Smooth muscle cell (in vitro differentiated cells): ENCODE measurements around the gene TNS3. TPM values are rescaled to one million over a fixed set of nuclear protein-coding genes. Genes with fewer than 3 reads are reported as not detected.

Source experiments
- DNase-seq: peaks from one replicate; lab custom pipeline; 2025; ENCODE audit not compliant: unreplicated experiment; lab: John Stamatoyannopoulos, UW
- H2AFZ ChIP-seq: fragments of 200-600 bp; sonication (generic); 2 replicates; pipeline ENCODE4 v1.6.0; 2016; ENCODE audit warnings: antibody characterized with exemption, low read depth, mild to moderate bottlenecking
- H3F3A ChIP-seq: fragments of 200-600 bp; sonication (generic); 2 replicates; pipeline ENCODE4 v1.6.0; 2017; ENCODE audit warnings: antibody characterized with exemption, low read depth
- H3K27ac ChIP-seq: fragments of 200-600 bp; sonication (generic); 2 replicates; pipeline ENCODE4 v1.5.1; 2016; ENCODE audit warnings: low read depth, mild to moderate bottlenecking
- H3K27me3 ChIP-seq: fragments of 200-600 bp; sonication (generic); 2 replicates; pipeline ENCODE4 v1.6.1; 2016; ENCODE audit warnings: low read depth, mild to moderate bottlenecking
- H3K36me3 ChIP-seq: fragments of 200-600 bp; sonication (generic); 2 replicates; pipeline ENCODE4 v1.5.1; 2016; ENCODE audit warnings: low read depth
- H3K4me1 ChIP-seq: fragments of 200-600 bp; sonication (generic); 2 replicates; pipeline ENCODE4 v1.5.1; 2016; ENCODE audit warnings: low read depth
- H3K4me2 ChIP-seq: fragments of 200-600 bp; sonication (generic); 2 replicates; pipeline ENCODE4 v1.6.0; 2016; ENCODE audit warnings: mild to moderate bottlenecking
- H3K4me3 ChIP-seq: fragments of 200-600 bp; sonication (generic); 2 replicates; pipeline ENCODE4 v1.5.1; 2016; ENCODE audit warnings: mild to moderate bottlenecking
- H3K79me2 ChIP-seq: fragments of 200-600 bp; sonication (generic); 2 replicates; pipeline ENCODE4 v1.6.0; 2016; ENCODE audit warnings: low read depth, mild to moderate bottlenecking
- H3K9ac ChIP-seq: fragments of 200-600 bp; sonication (generic); 2 replicates; pipeline ENCODE4 v1.6.0; 2016; ENCODE audit warnings: low read depth
- H3K9me3 ChIP-seq: fragments of 200-600 bp; sonication (generic); replicated peaks from 2 replicates; pipeline ENCODE4 v1.5.1; 2016; ENCODE audit warnings: low read depth
- H4K20me1 ChIP-seq: fragments of 200-600 bp; sonication (generic); 2 replicates; pipeline ENCODE4 v1.6.0; 2016; ENCODE audit warnings: low read depth
- WGBS: methylation state at CpG from one replicate; pipeline ENCODE4 v1.1.7; 2016; ENCODE audit warnings: low lambda C conversion rate; 5-methylcytosine and 5-hydroxymethylcytosine counted together
- polyA plus RNA-seq: library from polyadenylated mRNA; unstranded; fragments of >200 nt; fragmentation: Nextera tagmentation; extraction: Ambion mirVana; gene quantifications from 2 replicates; pipeline ENCODE4 v1.2.1, GENCODE V29; 2016
- total RNA-seq: library from RNA; depleted of rRNA; stranded (reverse); fragments of >200 nt; gene quantifications from 2 replicates; pipeline ENCODE4 v1.2.3, GENCODE V29; 2014
- TF ChIP-seq, protein P1 (sequence below): fragments of 200-600 bp; sonication (generic); IDR thresholded peaks from 2 replicates; pipeline ENCODE4 v1.5.1; 2017; ENCODE audit warnings: borderline replicate concordance, mild to moderate bottlenecking, antibody characterized with exemption; ENCODE audit not compliant: insufficient read depth, poor library complexity, severe bottlenecking

TNS3 gene
- total and polyA plus RNA-seq, 2 experiments from 2014 or later: 32.6 to 50.5 TPM

DNA sequence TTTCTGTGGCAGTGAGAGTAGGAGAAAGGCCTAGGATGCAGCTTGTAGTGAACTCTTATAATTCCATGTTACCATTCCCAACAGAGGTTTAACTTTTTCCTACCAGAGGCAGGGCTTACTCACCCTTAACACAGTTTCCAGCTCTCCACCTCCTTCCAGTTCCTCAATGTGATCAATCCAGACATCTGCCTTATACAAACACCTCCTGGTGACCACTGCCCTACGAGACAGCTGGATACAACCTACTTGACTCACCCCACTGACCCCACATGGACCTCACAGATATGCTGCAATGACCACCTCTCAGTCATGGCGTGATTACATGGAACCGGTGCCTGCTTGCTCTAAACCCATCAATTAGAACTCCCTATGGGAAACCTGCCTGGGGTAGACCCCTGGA lies 326.5 kb downstream of the TNS3 start:
- Histone ChIP-seq H3F3A (peaks cover 6% of the 10 kb centered on the region), H3K79me2 (no peaks in the 10 kb centered on the region), H3K4me3 (no peak overlapping the region), H3K27me3 (no peaks in the 10 kb centered on the region), H3K4me1 (no peaks in the 10 kb centered on the region), H3K27ac (no peak overlapping the region), H2AFZ (no peak overlapping the region), H3K36me3 (no peaks in the 10 kb centered on the region), H3K9me3 (no peaks in the 10 kb centered on the region), H3K9ac (no peak overlapping the region), H4K20me1 (no peaks in the 10 kb centered on the region), H3K4me2 (no peak overlapping the region)
- TF ChIP-seq, protein P1, sequence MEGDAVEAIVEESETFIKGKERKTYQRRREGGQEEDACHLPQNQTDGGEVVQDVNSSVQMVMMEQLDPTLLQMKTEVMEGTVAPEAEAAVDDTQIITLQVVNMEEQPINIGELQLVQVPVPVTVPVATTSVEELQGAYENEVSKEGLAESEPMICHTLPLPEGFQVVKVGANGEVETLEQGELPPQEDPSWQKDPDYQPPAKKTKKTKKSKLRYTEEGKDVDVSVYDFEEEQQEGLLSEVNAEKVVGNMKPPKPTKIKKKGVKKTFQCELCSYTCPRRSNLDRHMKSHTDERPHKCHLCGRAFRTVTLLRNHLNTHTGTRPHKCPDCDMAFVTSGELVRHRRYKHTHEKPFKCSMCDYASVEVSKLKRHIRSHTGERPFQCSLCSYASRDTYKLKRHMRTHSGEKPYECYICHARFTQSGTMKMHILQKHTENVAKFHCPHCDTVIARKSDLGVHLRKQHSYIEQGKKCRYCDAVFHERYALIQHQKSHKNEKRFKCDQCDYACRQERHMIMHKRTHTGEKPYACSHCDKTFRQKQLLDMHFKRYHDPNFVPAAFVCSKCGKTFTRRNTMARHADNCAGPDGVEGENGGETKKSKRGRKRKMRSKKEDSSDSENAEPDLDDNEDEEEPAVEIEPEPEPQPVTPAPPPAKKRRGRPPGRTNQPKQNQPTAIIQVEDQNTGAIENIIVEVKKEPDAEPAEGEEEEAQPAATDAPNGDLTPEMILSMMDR: no peak
- no peak for DNase-seq
- WGBS: 88% methylated on average over 3 of the region's 3 CpGs

DNA sequence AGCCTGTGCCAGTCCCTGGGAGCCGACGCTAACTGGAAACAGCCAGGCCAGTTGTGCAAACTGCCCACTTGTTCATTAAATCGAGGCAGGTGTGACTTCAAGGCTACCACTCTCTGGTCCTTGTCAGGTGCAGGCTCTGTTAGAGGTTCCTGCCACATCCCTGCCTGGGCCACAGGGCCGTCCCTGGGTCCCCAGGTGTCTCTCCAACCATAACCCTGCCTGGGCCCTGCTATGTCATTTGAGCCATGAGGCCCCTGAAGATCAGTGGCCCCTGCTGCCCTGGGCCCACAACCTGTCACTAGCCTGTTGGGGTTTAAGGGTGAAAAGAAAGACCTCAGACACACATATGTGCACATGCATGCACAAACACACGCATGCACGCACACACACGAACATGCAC lies 326.9 kb downstream of the TNS3 start:
- Histone ChIP-seq H3K36me3 (peaks cover 3% of the 10 kb centered on the region), H3K9ac (no peak overlapping the region), H2AFZ (no peak overlapping the region), H3K79me2 (no peaks in the 10 kb centered on the region), H3K9me3 (no peaks in the 10 kb centered on the region), H3K27ac (no peak overlapping the region), H4K20me1 (no peaks in the 10 kb centered on the region), H3F3A (peaks cover 6% of the 10 kb centered on the region), H3K27me3 (no peaks in the 10 kb centered on the region), H3K4me3 (no peak overlapping the region), H3K4me2 (no peak overlapping the region), H3K4me1 (no peaks in the 10 kb centered on the region)
- DNase-seq: no peak
- WGBS: 94% methylated on average over 7 of the region's 7 CpGs
- TF ChIP-seq, protein P1: no peak

DNA sequence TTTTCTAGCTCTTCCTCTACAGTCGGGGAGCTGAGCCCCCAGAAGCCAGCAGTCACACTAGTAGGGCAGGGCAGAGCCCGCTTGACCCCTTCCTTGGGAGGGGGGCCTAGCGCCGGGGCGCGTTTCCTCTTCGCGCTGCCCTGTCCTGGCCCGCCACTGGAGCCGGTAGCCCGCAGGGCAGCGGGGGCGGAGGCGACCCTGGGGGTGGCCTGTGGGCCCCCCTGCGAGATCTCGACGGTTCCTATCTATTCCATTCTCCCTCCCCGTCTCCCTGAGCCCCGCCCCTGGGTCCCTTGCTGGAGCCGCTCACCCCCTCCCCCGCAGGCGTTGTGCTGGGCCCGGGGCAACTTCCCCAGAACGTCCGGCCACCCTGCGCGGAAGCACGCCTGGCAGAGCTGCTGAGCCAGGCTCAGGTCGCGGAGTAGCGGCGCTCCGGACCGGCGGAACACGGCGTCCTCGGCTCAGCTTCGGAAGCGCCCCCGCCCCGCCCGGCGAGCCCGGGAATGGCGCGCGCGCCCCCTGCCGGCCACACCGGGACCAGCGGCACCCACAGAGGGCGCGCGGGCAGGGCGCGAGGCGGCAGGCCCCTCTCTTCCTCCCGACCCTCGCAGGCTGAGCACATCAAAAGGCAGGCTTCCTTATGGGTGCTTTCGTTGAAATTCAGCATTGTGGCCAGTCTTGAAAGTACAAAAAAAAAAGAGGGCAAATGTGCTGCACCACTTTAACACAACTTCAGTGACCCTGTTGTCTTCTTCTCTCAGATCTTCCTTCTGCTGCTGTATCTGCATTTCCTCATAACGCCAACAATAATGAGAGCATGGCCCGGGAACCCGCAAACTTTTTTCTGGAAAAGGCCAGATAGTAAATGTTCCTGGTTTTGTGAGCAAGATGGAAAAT lies 327.6 kb downstream of the TNS3 start:
- peak overlapping the region; percentile 73 for H3K9ac ChIP-seq

More for the DNA sequence above, 327.6 kb downstream of the TNS3 start:
- Histone ChIP-seq H3K4me2 (peak overlapping the region; percentile 95), H3K27ac (peak overlapping the region; percentile 73), H4K20me1 (no peaks in the 10 kb centered on the region), H3K9me3 (no peaks in the 10 kb centered on the region), H2AFZ (peak overlapping the region; percentile 81), H3F3A (peaks cover 6% of the 10 kb centered on the region), H3K4me1 (no peaks in the 10 kb centered on the region), H3K79me2 (no peaks in the 10 kb centered on the region), H3K4me3 (peak overlapping the region; percentile 70), H3K27me3 (no peaks in the 10 kb centered on the region), H3K36me3 (peaks cover 5% of the 10 kb centered on the region)
- 15% methylated on average over 13 of the region's 64 CpGs for WGBS
- TF ChIP-seq, protein P1: peak; percentile 96
- peak; percentile 41 for DNase-seq
